HEK293 (cell line): Measurements from ENCODE around the gene ARL5A.

Experiments used
- ZNF37A ChIP-seq: fragments of 450-650 bp; IDR thresholded peaks from 2 replicates; pipeline ENCODE4 v1.5.1; 2018; ENCODE audit warnings: missing biosample characterization, missing genetic modification characterization
- TF ChIP-seq, protein P1 (sequence below): fragments of 450-650 bp; formaldehyde crosslinking; IDR thresholded peaks from 2 replicates; pipeline ENCODE4 v1.5.1; 2016; ENCODE audit warnings: missing biosample characterization, missing genetic modification characterization
- TF ChIP-seq, protein P2 (sequence below): fragments of 450-650 bp; formaldehyde crosslinking; IDR thresholded peaks from 2 replicates; pipeline ENCODE4 v1.5.1; 2016; ENCODE audit warnings: missing biosample characterization, missing genetic modification characterization

DNA sequence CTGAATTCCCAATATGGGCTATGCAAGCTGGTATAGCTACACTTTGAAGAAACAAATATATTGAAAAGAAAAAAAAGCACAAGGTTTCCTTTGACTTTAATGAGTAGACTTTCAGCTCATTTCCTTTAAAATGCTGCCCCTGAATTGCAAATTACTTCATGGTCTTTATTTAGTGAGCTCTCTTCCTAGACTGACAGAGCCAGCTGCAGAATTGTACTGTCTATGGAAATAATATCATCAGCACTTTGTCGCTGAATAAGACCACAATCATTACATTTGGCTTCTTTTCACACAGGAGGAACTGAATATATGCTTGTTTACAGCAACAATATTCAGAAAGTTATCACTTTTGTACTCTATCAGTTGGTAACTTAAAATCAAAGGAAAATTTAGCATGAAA is 41.7 kb downstream of the ARL5A start:
- TF ChIP-seq ZNF37A (tag by site-specific recombination) = no peak
- TF ChIP-seq, protein P1, sequence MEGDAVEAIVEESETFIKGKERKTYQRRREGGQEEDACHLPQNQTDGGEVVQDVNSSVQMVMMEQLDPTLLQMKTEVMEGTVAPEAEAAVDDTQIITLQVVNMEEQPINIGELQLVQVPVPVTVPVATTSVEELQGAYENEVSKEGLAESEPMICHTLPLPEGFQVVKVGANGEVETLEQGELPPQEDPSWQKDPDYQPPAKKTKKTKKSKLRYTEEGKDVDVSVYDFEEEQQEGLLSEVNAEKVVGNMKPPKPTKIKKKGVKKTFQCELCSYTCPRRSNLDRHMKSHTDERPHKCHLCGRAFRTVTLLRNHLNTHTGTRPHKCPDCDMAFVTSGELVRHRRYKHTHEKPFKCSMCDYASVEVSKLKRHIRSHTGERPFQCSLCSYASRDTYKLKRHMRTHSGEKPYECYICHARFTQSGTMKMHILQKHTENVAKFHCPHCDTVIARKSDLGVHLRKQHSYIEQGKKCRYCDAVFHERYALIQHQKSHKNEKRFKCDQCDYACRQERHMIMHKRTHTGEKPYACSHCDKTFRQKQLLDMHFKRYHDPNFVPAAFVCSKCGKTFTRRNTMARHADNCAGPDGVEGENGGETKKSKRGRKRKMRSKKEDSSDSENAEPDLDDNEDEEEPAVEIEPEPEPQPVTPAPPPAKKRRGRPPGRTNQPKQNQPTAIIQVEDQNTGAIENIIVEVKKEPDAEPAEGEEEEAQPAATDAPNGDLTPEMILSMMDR (tag by site-specific recombination) = no peak
- TF ChIP-seq, protein P2, sequence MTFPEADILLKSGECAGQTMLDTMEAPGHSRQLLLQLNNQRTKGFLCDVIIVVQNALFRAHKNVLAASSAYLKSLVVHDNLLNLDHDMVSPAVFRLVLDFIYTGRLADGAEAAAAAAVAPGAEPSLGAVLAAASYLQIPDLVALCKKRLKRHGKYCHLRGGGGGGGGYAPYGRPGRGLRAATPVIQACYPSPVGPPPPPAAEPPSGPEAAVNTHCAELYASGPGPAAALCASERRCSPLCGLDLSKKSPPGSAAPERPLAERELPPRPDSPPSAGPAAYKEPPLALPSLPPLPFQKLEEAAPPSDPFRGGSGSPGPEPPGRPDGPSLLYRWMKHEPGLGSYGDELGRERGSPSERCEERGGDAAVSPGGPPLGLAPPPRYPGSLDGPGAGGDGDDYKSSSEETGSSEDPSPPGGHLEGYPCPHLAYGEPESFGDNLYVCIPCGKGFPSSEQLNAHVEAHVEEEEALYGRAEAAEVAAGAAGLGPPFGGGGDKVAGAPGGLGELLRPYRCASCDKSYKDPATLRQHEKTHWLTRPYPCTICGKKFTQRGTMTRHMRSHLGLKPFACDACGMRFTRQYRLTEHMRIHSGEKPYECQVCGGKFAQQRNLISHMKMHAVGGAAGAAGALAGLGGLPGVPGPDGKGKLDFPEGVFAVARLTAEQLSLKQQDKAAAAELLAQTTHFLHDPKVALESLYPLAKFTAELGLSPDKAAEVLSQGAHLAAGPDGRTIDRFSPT (tag by site-specific recombination) = no peak
